Measurements from ENCODE around the gene ZCCHC8. TPM values are rescaled to one million over a fixed set of nuclear protein-coding genes. Genes with fewer than 3 reads are reported as not detected.

ZCCHC8 gene
- total and polyA plus RNA-seq, 2 of the 4 experiments (the other 2 are of a cell fraction) = 9.5 to 12.7 TPM

GRCh38 chr12:122437656-122438121 lies 63.0 kb downstream of the ZCCHC8 start:
- intact Hi-C loops (cut with micrococcal nuclease) (no loop called here), dilution Hi-C loops (cut with HindIII; ENCODE audit: low sequenced_read_pairs, unreplicated experiment) (no loop called here), in situ Hi-C loops (cut with MboI; ENCODE audit: low sequenced_read_pairs) (no loop called here)
- Histone ChIP-seq H3K79me1 (ENCODE audit: low read depth in 1 of 2, low read length in 2 of 2) (no peaks in the 10 kb centered on the region), H2AK5ac (ENCODE audit: low read depth, low read length) (peak overlapping the region; percentile 63), H2BK5ac (ENCODE audit: low read depth, low read length, poor library complexity, severe bottlenecking) (no peak overlapping the region), H3K56ac (ENCODE audit: extremely low read depth, insufficient read depth, low read length) (no peak overlapping the region), H3K4me3 (ENCODE audit: insufficient read depth, low read depth, low read length) (no peak overlapping the region), H4K91ac (ENCODE audit: insufficient read depth, low read depth, low read length) (peak overlapping the region; percentile 59), H3K18ac (ENCODE audit: low read depth, low read length) (peak overlapping the region; percentile 44; the same call in 1 of the 2 replicates), H3K4ac (ENCODE audit: low read depth, low read length) (peak overlapping the region; percentile 53), H3K23ac (ENCODE audit: low read depth, low read length) (peak overlapping the region; percentile 54; the same call in 1 of the 2 replicates), H2AK9ac (replicated peaks; ENCODE audit: low read depth, low read length, poor library complexity) (peak overlapping the region; percentile 60), H3K36me3 (ENCODE audit: control insufficient read depth, insufficient read depth, low read length) (no peaks in the 10 kb centered on the region), H3K9me3 (ENCODE audit: control insufficient read depth, insufficient read depth, low read length) (no peaks in the 10 kb centered on the region), H2BK120ac (ENCODE audit: low read depth, low read length) (peak overlapping the region; percentile 36), H3K4me2 (ENCODE audit: low read depth, low read length) (peak overlapping the region; percentile 35; the same call in 1 of the 2 replicates), H4K20me1 (ENCODE audit: insufficient read depth, low read length) (no peaks in the 10 kb centered on the region), H3K27me3 (ENCODE audit: control insufficient read depth, insufficient read depth, low read length) (no peaks in the 10 kb centered on the region), H3K9ac (ENCODE audit: low read depth, low read length) (no peak overlapping the region), H3K4me1 (ENCODE audit: control insufficient read depth, insufficient read depth, low read length) (peaks cover 7% of the 10 kb centered on the region), H3K9me1 (ENCODE audit: insufficient read depth, low read length) (peaks cover 3% of the 10 kb centered on the region; the same call in 1 of the 2 replicates), H2BK20ac (ENCODE audit: low read depth, low read length) (peak overlapping the region; percentile 0; the same call in 1 of the 2 replicates), H3K27ac (ENCODE audit: insufficient read depth, low read length) (no peak overlapping the region; the same call in 1 of the 2 replicates), H2AFZ (replicated peaks; ENCODE audit: low read length, poor library complexity) (peak overlapping the region; percentile 87), H4K5ac (ENCODE audit: low read depth, low read length) (no peak overlapping the region; the same call in 1 of the 2 replicates), H2BK15ac (ENCODE audit: low read depth, low read length) (peak overlapping the region; percentile 33; the same call in 2 of the 3 replicates), H3K14ac (replicated peaks; ENCODE audit: low read depth, low read length) (peak overlapping the region; percentile 44), H4K8ac (ENCODE audit: low read depth in 2 of 2, low read length in 2 of 2) (peak overlapping the region; percentile 2 to 34; a peak in 1 of 4 replicates)
- CTCF ChIA-PET = no interaction called here
- no CpG with 5 or more reads among the region's 8 CpGs for WGBS, 2 experiments (ENCODE audit: extremely low coverage in 2 of 2, insufficient read length in 1 of 2)
- TF ChIP-seq, protein P1, sequence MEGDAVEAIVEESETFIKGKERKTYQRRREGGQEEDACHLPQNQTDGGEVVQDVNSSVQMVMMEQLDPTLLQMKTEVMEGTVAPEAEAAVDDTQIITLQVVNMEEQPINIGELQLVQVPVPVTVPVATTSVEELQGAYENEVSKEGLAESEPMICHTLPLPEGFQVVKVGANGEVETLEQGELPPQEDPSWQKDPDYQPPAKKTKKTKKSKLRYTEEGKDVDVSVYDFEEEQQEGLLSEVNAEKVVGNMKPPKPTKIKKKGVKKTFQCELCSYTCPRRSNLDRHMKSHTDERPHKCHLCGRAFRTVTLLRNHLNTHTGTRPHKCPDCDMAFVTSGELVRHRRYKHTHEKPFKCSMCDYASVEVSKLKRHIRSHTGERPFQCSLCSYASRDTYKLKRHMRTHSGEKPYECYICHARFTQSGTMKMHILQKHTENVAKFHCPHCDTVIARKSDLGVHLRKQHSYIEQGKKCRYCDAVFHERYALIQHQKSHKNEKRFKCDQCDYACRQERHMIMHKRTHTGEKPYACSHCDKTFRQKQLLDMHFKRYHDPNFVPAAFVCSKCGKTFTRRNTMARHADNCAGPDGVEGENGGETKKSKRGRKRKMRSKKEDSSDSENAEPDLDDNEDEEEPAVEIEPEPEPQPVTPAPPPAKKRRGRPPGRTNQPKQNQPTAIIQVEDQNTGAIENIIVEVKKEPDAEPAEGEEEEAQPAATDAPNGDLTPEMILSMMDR (conservative IDR thresholded peaks at IDR 0.05; ENCODE audit: low read depth, low read length) = no peak
- TF ChIP-seq MAZ (IDR thresholded peaks at IDR 0.05; ENCODE audit: borderline replicate concordance, low read depth, low read length) = no peak
- no TSS peak for BruUV-seq (replicated peaks)
- DNase-seq (peak; percentile 84), ATAC-seq (ENCODE audit: low read depth) (peak; percentile 98)
- POLR2A ChIA-PET (ENCODE audit: unreplicated experiment) = no interaction called here

All from IMR-90 (cell line).